Suprapubic skin (tissue), 3 donors: ENCODE results near the gene RSRC2.

Experiments
- CTCF ChIP-seq, 2 donors: fragments of 200-600 bp in 1 of 2; fragments of 450-650 bp in 1 of 2; sonication (generic) in 1 of 2; IDR thresholded peaks; one replicate each; pipeline ENCODE4 v1.5.1; 2016 to 2019; ENCODE audit warnings: antibody characterized with exemption in 2 of 2, mild to moderate bottlenecking in 1 of 2, moderate library complexity in 1 of 2
- POLR2AphosphoS5 ChIP-seq, 3 donors: sonication (generic); formaldehyde crosslinking; IDR thresholded peaks; one replicate each; pipeline ENCODE4 v1.6.1; 2017; ENCODE audit warnings: antibody characterized with exemption in 3 of 3

DNA sequence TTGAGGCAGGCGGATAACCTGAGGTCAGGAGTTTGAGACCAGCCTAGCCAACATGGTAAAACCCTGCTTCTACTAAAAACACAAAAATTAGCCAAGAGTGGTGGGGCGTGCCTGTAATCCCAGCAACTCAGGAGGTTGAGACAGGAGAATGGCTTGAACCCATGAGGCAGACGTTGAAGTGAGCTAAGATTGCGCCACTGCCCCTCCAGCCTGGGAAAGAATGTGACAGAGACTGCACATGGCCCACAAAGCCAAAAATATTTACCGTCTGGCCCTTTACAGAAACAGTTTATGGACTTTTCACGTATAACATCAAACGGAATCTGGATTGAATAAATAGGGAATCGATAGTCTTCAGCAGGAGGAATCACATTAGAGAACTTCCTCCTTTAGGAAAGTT, 3.5 kb downstream of the RSRC2 start:
- no peak for TF ChIP-seq CTCF (IDR thresholded peaks at IDR 0.05)
- no peak for TF ChIP-seq POLR2AphosphoS5 (IDR thresholded peaks at IDR 0.05)
